Measurements from ENCODE around the gene ALDH7A1. TPM values are rescaled to one million over a fixed set of nuclear protein-coding genes. Genes with fewer than 3 reads are reported as not detected.

ALDH7A1 gene
- polyA plus RNA-seq, 10 donors, result 46.9 to 74.4 (median 61.1) TPM

Other genes starting within 250 kb of the ALDH7A1 start
- 10 to 100 TPM; 11.7 to 18.1 (median 13.2) TPM for gene GRAMD2B, start 171.8 kb downstream of the ALDH7A1 start, polyA plus RNA-seq (ENCODE audit: insufficient read length in 10 of 10)
- 10 to 100 TPM; 39.7 to 59.9 (median 45.7) TPM for gene PHAX, start 5.7 kb upstream of the ALDH7A1 start, polyA plus RNA-seq (ENCODE audit: insufficient read length in 10 of 10)
- 10 to 100 TPM; 37.8 to 77.0 (median 51.3) TPM for gene LMNB1, start 181.9 kb upstream of the ALDH7A1 start, polyA plus RNA-seq (ENCODE audit: insufficient read length in 10 of 10)

All from muscle of back (tissue), 10 donors.